CD14-positive monocyte (primary cell): ENCODE measurements around the gene TKT. TPM values are rescaled to one million over a fixed set of nuclear protein-coding genes. Genes with fewer than 3 reads are reported as not detected.

Source experiments
- DNase-seq, 3 donors: peaks; one replicate each; pipeline ENCODE4 v3.0.0-alpha.2; 2011 to 2022
- H2AFZ ChIP-seq: 2 replicates; pipeline ENCODE4 v1.6.0; 2012; ENCODE audit warnings: mild to moderate bottlenecking, low read depth, low read length, inconsistent platforms; ENCODE audit not compliant: insufficient read depth, poor library complexity, severe bottlenecking
- H3K27ac ChIP-seq, 2 donors: 1 replicate in 1 of 2; 2 replicates in 1 of 2; pipeline ENCODE4 v1.5.1; 2012 to 2013; ENCODE audit warnings: low read length in 2 of 2, control low read depth in 1 of 2, inconsistent platforms in 1 of 2, low read depth in 1 of 2, mild to moderate bottlenecking in 1 of 2
- H3K27me3 ChIP-seq, 2 donors: one replicate each; pipeline versions ENCODE4 v1.6.0 to v1.6.1; 2011 to 2013; ENCODE audit warnings: low read length in 2 of 2; ENCODE audit not compliant: control insufficient read depth in 2 of 2, insufficient read depth in 2 of 2
- H3K36me3 ChIP-seq, 2 donors: replicated peaks in 1 of 2; 1 replicate in 1 of 2; 2 replicates in 1 of 2; pipeline versions ENCODE4 v1.5.1 to v1.6.1; 2012 to 2013; ENCODE audit warnings: low read length in 2 of 2, control low read depth in 1 of 2, inconsistent platforms in 1 of 2, mild to moderate bottlenecking in 1 of 2; ENCODE audit not compliant: insufficient read depth in 2 of 2, control insufficient read depth in 1 of 2
- H3K4me1 ChIP-seq, 2 donors: 1 replicate in 1 of 2; 2 replicates in 1 of 2; pipeline versions ENCODE4 v1.5.1 to v1.6.1; 2012 to 2013; ENCODE audit warnings: low read length in 2 of 2, control low read depth in 1 of 2, inconsistent platforms in 1 of 2, mild to moderate bottlenecking in 1 of 2, moderate library complexity in 1 of 2; ENCODE audit not compliant: insufficient read depth in 2 of 2, control insufficient read depth in 1 of 2
- H3K4me2 ChIP-seq: replicated peaks from 2 replicates; pipeline ENCODE3; 2012; ENCODE audit warnings: low read length, moderate library complexity, mild to moderate bottlenecking; ENCODE audit not compliant: poor library complexity, severe bottlenecking; ENCODE audit errors: extremely low read depth
- H3K4me3 ChIP-seq, 3 experiments: fragments of 200-600 bp in 1 of 3; sonication (generic) in 1 of 3; replicated peaks in 1 of 3; 1 replicate in 2 of 3; 2 replicates in 1 of 3; pipeline ENCODE4 v1.5.1; 2011 to 2013; ENCODE audit warnings: low read length in 3 of 3, mild to moderate bottlenecking in 3 of 3, control low read depth in 2 of 3, low read depth in 2 of 3, inconsistent platforms in 1 of 3, moderate library complexity in 1 of 3
- H3K79me2 ChIP-seq: 2 replicates; pipeline ENCODE4 v1.6.0; 2012; ENCODE audit warnings: mild to moderate bottlenecking, control low read depth, inconsistent platforms, low read length, moderate library complexity; ENCODE audit not compliant: insufficient read depth
- H3K9ac ChIP-seq: 2 replicates; pipeline ENCODE4 v1.6.0; 2017; ENCODE audit warnings: low read length, mild to moderate bottlenecking; ENCODE audit not compliant: insufficient read depth, poor library complexity, severe bottlenecking
- H3K9me3 ChIP-seq, 2 donors: replicated peaks in 1 of 2; 1 replicate in 1 of 2; 2 replicates in 1 of 2; pipeline versions ENCODE4 v1.5.1 to v1.6.1; 2012 to 2013; ENCODE audit warnings: low read length in 2 of 2, control low read depth in 1 of 2; ENCODE audit not compliant: control insufficient read depth in 1 of 2, insufficient read depth in 1 of 2
- H4K20me1 ChIP-seq: 2 replicates; pipeline ENCODE4 v1.6.0; 2012; ENCODE audit warnings: mild to moderate bottlenecking, low read length, control low read depth, moderate library complexity; ENCODE audit not compliant: insufficient read depth
- H3K27ac Mint-ChIP-seq, 7 donors: one replicate each; pipeline ENCODE4 v1.8.0; 2020; ENCODE audit warnings: mild to moderate bottlenecking in 7 of 7, mixed read lengths in 7 of 7, moderate library complexity in 6 of 7, inconsistent platforms in 2 of 7
- H3K27me3 Mint-ChIP-seq, 3 donors: one replicate each; pipeline ENCODE4 v1.8.0; 2021 to 2022; ENCODE audit warnings: low read depth in 3 of 3, mild to moderate bottlenecking in 3 of 3, mixed read lengths in 3 of 3, moderate library complexity in 3 of 3, inconsistent platforms in 1 of 3
- H3K36me3 Mint-ChIP-seq, 2 donors: one replicate each; pipeline ENCODE4 v1.8.0; 2020; ENCODE audit warnings: mixed read lengths in 2 of 2, inconsistent platforms in 1 of 2, mild to moderate bottlenecking in 1 of 2
- H3K4me1 Mint-ChIP-seq: one replicate; pipeline ENCODE4 v1.8.0; 2020; ENCODE audit warnings: mild to moderate bottlenecking, mixed read lengths
- H3K4me3 Mint-ChIP-seq, 2 donors: one replicate each; pipeline ENCODE4 v1.8.0; 2020; ENCODE audit warnings: mild to moderate bottlenecking in 2 of 2, mixed read lengths in 2 of 2, moderate library complexity in 1 of 2
- H3K9me3 Mint-ChIP-seq, 7 donors: one replicate each; pipeline ENCODE4 v1.8.0; 2020 to 2022; ENCODE audit warnings: mixed read lengths in 7 of 7, mild to moderate bottlenecking in 6 of 7, moderate library complexity in 6 of 7, inconsistent platforms in 2 of 7
- CTCF ChIP-seq: fragments of 200-600 bp; IDR thresholded peaks from one replicate; pipeline ENCODE4 v1.8.0; 2022; ENCODE audit warnings: antibody characterized with exemption, mild to moderate bottlenecking
- WGBS: methylation state at CpG from one replicate; pipeline ENCODE4 v1.1.5; 2013; ENCODE audit warnings: missing lambda C conversion rate; ENCODE audit not compliant: insufficient coverage; 5-methylcytosine and 5-hydroxymethylcytosine counted together
- intact Hi-C, 2 donors: fragments of 100-400 bp; cut with micrococcal nuclease; formaldehyde crosslinking; loops; one replicate each; pipeline versions ENCODE4 v1.15.0 to v1.15.1; 2023
- polyA plus RNA-seq, 3 donors: library from polyadenylated mRNA; depleted of rRNA in 1 of 3; unstranded in 2 of 3; stranded (reverse) in 1 of 3; fragments of 300-500 nt in 2 of 3; fragments of >200 nt in 1 of 3; fragmentation: Illumina TruSeq in 2 of 3; gene quantifications; 1 replicate in 2 of 3; 2 replicates in 1 of 3; pipeline ENCODE4 v1.2.3, GENCODE V29; 2012 to 2021

Gene TKT
- polyA plus RNA-seq, 3 donors, result 496 to 582 (median 562) TPM

- Mint-ChIP-seq H3K27me3 (no peaks in the 10 kb centered on the region), H3K36me3 (peaks cover 64 to 91% of the 10 kb centered on the region in 2 donors), H3K9me3 (peaks cover 0 to 2% (median 0%) of the 10 kb centered on the region in 7 donors), H3K4me3 (no peak overlapping the region), H3K27ac (peak overlapping the region; percentile 25 to 99 (median 76)), H3K4me1 (peaks cover 75% of the 10 kb centered on the region)
- Histone ChIP-seq H2AFZ (no peak overlapping the region), H3K79me2 (peaks cover 99% of the 10 kb centered on the region), H4K20me1 (peaks cover 99% of the 10 kb centered on the region), H3K4me3 (no peak overlapping the region), H3K4me1 (peaks cover 72 to 76% of the 10 kb centered on the region in 2 donors), H3K27me3 (no peaks in the 10 kb centered on the region), H3K27ac (peak overlapping the region; percentile 44 to 69), H3K9ac (no peak overlapping the region), H3K4me2 (no peak overlapping the region), H3K9me3 (no peaks in the 10 kb centered on the region), H3K36me3 (peaks cover 76 to 86% of the 10 kb centered on the region in 2 donors)
- TF ChIP-seq CTCF, result no peak
- intact Hi-C loops, result loop anchor here in 1 of 2 donors (5.0 kb wide), 1 partner anchor 33 kb away; no protein-coding TSS in a partner anchor
- DNase-seq, result peak in 1 of 3 donors; percentile 28
- WGBS, result 90% methylated on average over 2 of the region's 4 CpGs
Measured at GRCh38 chr3:53238886-53239285, 16.9 kb downstream of the TKT start.

GRCh38 chr3:53238051-53238850 lies 17.6 kb downstream of the TKT start:
- H3K79me2 ChIP-seq, result peaks cover 99% of the 10 kb centered on the region
- H3K4me3 Mint-ChIP-seq, result no peak overlapping the region
- H3K36me3 Mint-ChIP-seq, result peaks cover 69 to 92% of the 10 kb centered on the region in 2 donors
- H4K20me1 ChIP-seq, result peaks cover 99% of the 10 kb centered on the region
- H3K27ac ChIP-seq, result peak overlapping the region; percentile 44 to 69
- 93% methylated on average over 5 of the region's 6 CpGs for whole genome bisulfite sequencing
- H3K36me3 ChIP-seq, result peaks cover 82 to 92% of the 10 kb centered on the region in 2 donors
- H3K4me1 ChIP-seq, result peaks cover 72 to 75% of the 10 kb centered on the region in 2 donors
- TF ChIP-seq CTCF, result no peak
- no peaks in the 10 kb centered on the region for H3K27me3 Mint-ChIP-seq
- intact Hi-C loops, result loop anchor here in 1 of 2 donors (5.0 kb wide), 1 partner anchor 34 kb away; no protein-coding TSS in a partner anchor
- H3K4me2 ChIP-seq, result no peak overlapping the region
- H3K27me3 ChIP-seq, result no peaks in the 10 kb centered on the region
- peaks cover 0 to under 1% (median 0%) of the 10 kb centered on the region in 7 donors for H3K9me3 Mint-ChIP-seq
- peak overlapping the region in 6 of 7 donors; percentile 25 to 99 (median 64) for H3K27ac Mint-ChIP-seq
- no peaks in the 10 kb centered on the region for H3K9me3 ChIP-seq
- DNase-seq, result no peak
- no peak overlapping the region for H3K4me3 ChIP-seq
- H2AFZ ChIP-seq, result no peak overlapping the region
- no peak overlapping the region for H3K9ac ChIP-seq
- peaks cover 75% of the 10 kb centered on the region for H3K4me1 Mint-ChIP-seq
